IPS-20b (cell line): Measurements from ENCODE around the gene PPARA.

ENCODE experiments used
- H3K27ac ChIP-seq: one replicate; pipeline ENCODE4 v1.5.1; 2013; ENCODE audit warnings: low read length
- H3K27me3 ChIP-seq: 2 replicates; pipeline ENCODE4 v1.6.1; 2013; ENCODE audit warnings: mild to moderate bottlenecking, low read length, inconsistent platforms; ENCODE audit not compliant: insufficient read depth
- H3K36me3 ChIP-seq: 2 replicates; pipeline ENCODE4 v1.6.1; 2013; ENCODE audit warnings: low read depth, mild to moderate bottlenecking, inconsistent platforms, low read length, moderate library complexity; ENCODE audit not compliant: insufficient read depth
- H3K4me1 ChIP-seq: 2 replicates; pipeline ENCODE4 v1.6.1; 2013; ENCODE audit warnings: mild to moderate bottlenecking, control low read depth, inconsistent platforms, low read length, moderate library complexity; ENCODE audit not compliant: insufficient read depth
- H3K4me3 ChIP-seq: 2 replicates; pipeline ENCODE4 v1.5.1; 2013; ENCODE audit warnings: mild to moderate bottlenecking, low read length, inconsistent platforms
- H3K9ac ChIP-seq: 2 replicates; pipeline ENCODE4 v1.6.1; 2013; ENCODE audit warnings: low read depth, mild to moderate bottlenecking, inconsistent platforms, low read length, moderate library complexity
- H3K9me3 ChIP-seq: 2 replicates; pipeline ENCODE4 v1.6.1; 2013; ENCODE audit warnings: mild to moderate bottlenecking, low read depth, low read length, inconsistent platforms; ENCODE audit not compliant: insufficient read depth

The PPARA gene

GRCh38 chr22:46150655-46151477, 540 bp downstream of the PPARA start:
- Histone ChIP-seq H3K27me3 (peaks cover 62% of the 10 kb centered on the region), H3K9ac (no peak overlapping the region; the same call in 1 of the 2 replicates), H3K27ac (no peak overlapping the region), H3K9me3 (no peaks in the 10 kb centered on the region), H3K4me3 (peak overlapping the region; percentile 70), H3K4me1 (no peaks in the 10 kb centered on the region), H3K36me3 (no peaks in the 10 kb centered on the region)

GRCh38 chr22:46153930-46154329, 3.6 kb downstream of the PPARA start:
- no peaks in the 10 kb centered on the region for H3K36me3 ChIP-seq
- H3K27ac ChIP-seq, result no peak overlapping the region
- H3K4me1 ChIP-seq, result no peaks in the 10 kb centered on the region
- H3K9ac ChIP-seq, result no peak overlapping the region
- H3K27me3 ChIP-seq, result peaks cover 31% of the 10 kb centered on the region
- no peak overlapping the region for H3K4me3 ChIP-seq
- no peaks in the 10 kb centered on the region for H3K9me3 ChIP-seq

- H3K9ac ChIP-seq, result no peak overlapping the region
- H3K27ac ChIP-seq, result no peak overlapping the region
- peaks cover 18% of the 10 kb centered on the region for H3K27me3 ChIP-seq
- H3K4me1 ChIP-seq, result no peaks in the 10 kb centered on the region
- H3K4me3 ChIP-seq, result no peak overlapping the region
- no peaks in the 10 kb centered on the region for H3K9me3 ChIP-seq
- H3K36me3 ChIP-seq, result no peaks in the 10 kb centered on the region
These were observed 5.7 kb downstream of the PPARA start for GRCh38 chr22:46156031-46156430.

GRCh38 chr22:46158283-46158682, 8.0 kb downstream of the PPARA start:
- Histone ChIP-seq H3K9ac (no peak overlapping the region), H3K27me3 (no peaks in the 10 kb centered on the region), H3K9me3 (no peaks in the 10 kb centered on the region), H3K36me3 (no peaks in the 10 kb centered on the region), H3K27ac (no peak overlapping the region), H3K4me1 (no peaks in the 10 kb centered on the region), H3K4me3 (no peak overlapping the region)

- H3K9me3 ChIP-seq, result no peaks in the 10 kb centered on the region
- H3K27me3 ChIP-seq, result no peaks in the 10 kb centered on the region
- H3K4me1 ChIP-seq, result no peaks in the 10 kb centered on the region
- no peak overlapping the region for H3K27ac ChIP-seq
- no peak overlapping the region for H3K9ac ChIP-seq
- no peak overlapping the region for H3K4me3 ChIP-seq
- no peaks in the 10 kb centered on the region for H3K36me3 ChIP-seq
These were observed 8.9 kb downstream of the PPARA start for GRCh38 chr22:46159212-46159611.

GRCh38 chr22:46159777-46160176, 9.5 kb downstream of the PPARA start:
- Histone ChIP-seq H3K4me3 (no peak overlapping the region), H3K4me1 (no peaks in the 10 kb centered on the region), H3K36me3 (no peaks in the 10 kb centered on the region), H3K27ac (no peak overlapping the region), H3K9ac (no peak overlapping the region), H3K27me3 (no peaks in the 10 kb centered on the region), H3K9me3 (no peaks in the 10 kb centered on the region)

GRCh38 chr22:46162285-46162684, 12.0 kb downstream of the PPARA start:
- no peak overlapping the region for H3K9ac ChIP-seq

GRCh38 chr22:46162771-46163556, 12.6 kb downstream of the PPARA start:
- H3K36me3 ChIP-seq, result no peaks in the 10 kb centered on the region

More at GRCh38 chr22:46162285-46162684, 12.0 kb downstream of the PPARA start:
- Histone ChIP-seq H3K36me3 (no peaks in the 10 kb centered on the region), H3K4me1 (no peaks in the 10 kb centered on the region), H3K4me3 (no peak overlapping the region), H3K9me3 (no peaks in the 10 kb centered on the region), H3K27ac (no peak overlapping the region), H3K27me3 (no peaks in the 10 kb centered on the region)

GRCh38 chr22:46163557-46163888, 13.2 kb downstream of the PPARA start:
- H3K9ac ChIP-seq, result no peak overlapping the region
- H3K27me3 ChIP-seq, result no peaks in the 10 kb centered on the region
- no peak overlapping the region for H3K27ac ChIP-seq
- no peak overlapping the region for H3K4me3 ChIP-seq
- H3K4me1 ChIP-seq, result no peaks in the 10 kb centered on the region
- H3K36me3 ChIP-seq, result no peaks in the 10 kb centered on the region
- no peaks in the 10 kb centered on the region for H3K9me3 ChIP-seq

More at GRCh38 chr22:46162771-46163556, 12.6 kb downstream of the PPARA start:
- no peaks in the 10 kb centered on the region for H3K4me1 ChIP-seq
- no peak overlapping the region for H3K27ac ChIP-seq
- H3K9me3 ChIP-seq, result no peaks in the 10 kb centered on the region
- H3K27me3 ChIP-seq, result no peaks in the 10 kb centered on the region
- H3K9ac ChIP-seq, result no peak overlapping the region
- no peak overlapping the region for H3K4me3 ChIP-seq

- Histone ChIP-seq H3K9me3 (no peaks in the 10 kb centered on the region), H3K27ac (no peak overlapping the region), H3K36me3 (no peaks in the 10 kb centered on the region), H3K4me3 (no peak overlapping the region), H3K4me1 (no peaks in the 10 kb centered on the region), H3K9ac (no peak overlapping the region), H3K27me3 (no peaks in the 10 kb centered on the region)
These were observed 15.7 kb downstream of the PPARA start for GRCh38 chr22:46165977-46166376.

- Histone ChIP-seq H3K36me3 (no peaks in the 10 kb centered on the region), H3K9ac (no peak overlapping the region), H3K27ac (no peak overlapping the region), H3K9me3 (no peaks in the 10 kb centered on the region), H3K27me3 (no peaks in the 10 kb centered on the region), H3K4me1 (no peaks in the 10 kb centered on the region), H3K4me3 (no peak overlapping the region)
These were observed 19.3 kb downstream of the PPARA start for GRCh38 chr22:46169628-46170027.

- no peaks in the 10 kb centered on the region for H3K27me3 ChIP-seq
- no peaks in the 10 kb centered on the region for H3K36me3 ChIP-seq
- no peak overlapping the region for H3K27ac ChIP-seq
- H3K9ac ChIP-seq, result no peak overlapping the region
- H3K4me3 ChIP-seq, result no peak overlapping the region
- no peaks in the 10 kb centered on the region for H3K9me3 ChIP-seq
- no peaks in the 10 kb centered on the region for H3K4me1 ChIP-seq
These were observed 21.6 kb downstream of the PPARA start for GRCh38 chr22:46171940-46172339.
